ENCODE results near the gene APBA3.

DNA sequence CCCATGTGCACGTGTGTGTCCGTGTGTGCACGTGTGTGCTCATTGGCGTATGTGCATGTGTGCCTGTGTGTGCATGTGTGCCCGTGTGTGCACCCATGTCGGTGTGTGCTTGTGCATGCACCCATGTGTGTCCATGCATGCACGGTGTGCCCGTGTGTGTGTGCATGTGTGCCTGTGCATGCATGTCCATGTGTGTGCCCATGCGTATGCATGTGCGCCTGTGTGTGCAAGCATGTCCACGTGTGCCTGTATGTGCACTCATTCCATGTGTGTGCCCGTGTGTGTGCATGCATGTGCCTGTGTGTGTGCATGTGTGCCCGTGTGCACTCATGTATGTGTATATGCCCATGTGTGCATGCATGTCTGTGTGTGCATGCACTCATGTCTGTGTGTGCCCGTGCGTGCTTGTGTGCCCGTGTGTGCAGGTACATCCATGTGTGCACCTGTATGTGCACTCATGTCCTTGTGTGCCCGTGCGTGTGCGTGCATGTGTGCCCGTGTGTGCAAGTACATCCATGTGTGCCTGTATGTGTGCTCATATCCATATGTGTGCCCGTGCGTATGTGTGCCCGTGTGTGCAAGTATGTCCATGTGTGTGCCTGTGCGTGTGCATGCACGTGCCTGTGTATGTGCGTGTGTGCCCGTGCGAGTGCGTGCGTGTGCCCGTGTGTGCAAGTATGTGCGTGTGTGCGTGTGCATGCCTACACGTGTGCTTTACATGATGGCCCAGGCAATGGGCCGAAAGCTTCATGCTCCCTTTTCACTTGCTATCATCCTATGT lies 46.3 kb upstream of the APBA3 start:
- no peak for TF ChIP-seq POLR2AphosphoS5 (IDR thresholded peaks at IDR 0.05; ENCODE audit: low read depth)
- TF ChIP-seq, protein P1, sequence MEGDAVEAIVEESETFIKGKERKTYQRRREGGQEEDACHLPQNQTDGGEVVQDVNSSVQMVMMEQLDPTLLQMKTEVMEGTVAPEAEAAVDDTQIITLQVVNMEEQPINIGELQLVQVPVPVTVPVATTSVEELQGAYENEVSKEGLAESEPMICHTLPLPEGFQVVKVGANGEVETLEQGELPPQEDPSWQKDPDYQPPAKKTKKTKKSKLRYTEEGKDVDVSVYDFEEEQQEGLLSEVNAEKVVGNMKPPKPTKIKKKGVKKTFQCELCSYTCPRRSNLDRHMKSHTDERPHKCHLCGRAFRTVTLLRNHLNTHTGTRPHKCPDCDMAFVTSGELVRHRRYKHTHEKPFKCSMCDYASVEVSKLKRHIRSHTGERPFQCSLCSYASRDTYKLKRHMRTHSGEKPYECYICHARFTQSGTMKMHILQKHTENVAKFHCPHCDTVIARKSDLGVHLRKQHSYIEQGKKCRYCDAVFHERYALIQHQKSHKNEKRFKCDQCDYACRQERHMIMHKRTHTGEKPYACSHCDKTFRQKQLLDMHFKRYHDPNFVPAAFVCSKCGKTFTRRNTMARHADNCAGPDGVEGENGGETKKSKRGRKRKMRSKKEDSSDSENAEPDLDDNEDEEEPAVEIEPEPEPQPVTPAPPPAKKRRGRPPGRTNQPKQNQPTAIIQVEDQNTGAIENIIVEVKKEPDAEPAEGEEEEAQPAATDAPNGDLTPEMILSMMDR (IDR thresholded peaks at IDR 0.05; ENCODE audit: insufficient read depth, low read length): no peak
- TF ChIP-seq GABPA (IDR thresholded peaks at IDR 0.05; ENCODE audit: low read depth): no peak
- no peak for TF ChIP-seq REST (IDR thresholded peaks at IDR 0.05; ENCODE audit: insufficient replicate concordance, low read depth)

Measured in HL-60 (cell line).